Measurements from ENCODE around the gene UBE2J1. TPM values are rescaled to one million over a fixed set of nuclear protein-coding genes. Genes with fewer than 3 reads are reported as not detected.

The UBE2J1 gene
- total RNA-seq, 1 experiment from 2014 or later = 29.0 TPM

DNA sequence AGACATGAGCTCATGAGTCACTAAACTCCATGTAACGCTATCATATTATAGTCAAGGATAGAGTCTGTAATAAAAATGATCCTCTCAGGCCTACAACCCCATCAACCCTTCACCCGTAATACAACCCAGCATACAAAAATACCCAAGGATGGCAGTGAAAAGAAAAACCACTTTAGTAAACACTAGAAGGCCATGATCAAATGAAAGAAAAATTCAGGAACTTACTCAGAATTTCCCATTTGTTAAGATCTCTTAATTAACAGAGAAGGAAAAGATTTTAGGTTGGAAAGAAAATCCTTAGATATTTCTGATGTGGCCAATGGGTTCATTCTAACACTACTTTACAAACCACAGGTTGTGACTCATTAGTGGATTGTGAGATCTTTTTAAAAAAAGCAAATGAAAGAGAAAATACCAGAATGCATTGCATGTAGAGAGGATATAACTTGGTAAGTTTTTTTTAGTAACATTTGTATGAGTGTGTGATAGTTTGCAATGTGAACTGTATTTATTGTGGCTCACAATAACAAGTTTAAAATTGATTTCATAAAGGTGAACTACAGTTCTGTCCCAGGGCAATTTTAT is 8.0 kb upstream of the UBE2J1 start:
- Histone ChIP-seq H3F3A (ENCODE audit: insufficient read depth, low read depth) (no peaks in the 10 kb centered on the region), H3K79me2 (ENCODE audit: low read depth) (no peaks in the 10 kb centered on the region), H3K4me1 (replicated peaks; ENCODE audit: insufficient read depth) (no peaks in the 10 kb centered on the region), H3K4me3 (no peak overlapping the region), H2AFZ (no peak overlapping the region), H3K9me3 (ENCODE audit: insufficient read depth, low read depth) (no peaks in the 10 kb centered on the region), H4K20me1 (ENCODE audit: insufficient read depth) (no peaks in the 10 kb centered on the region), H3K27ac (no peak overlapping the region), H3K27me3 (ENCODE audit: insufficient read depth, low read depth) (no peaks in the 10 kb centered on the region), H3K9me2 (ENCODE audit: insufficient read depth) (no peaks in the 10 kb centered on the region), H3K36me3 (ENCODE audit: low read depth) (no peaks in the 10 kb centered on the region), H3K4me2 (no peak overlapping the region)
- ChIA-PET CTCF (no interaction called here), POLR2A (ENCODE audit: unreplicated experiment) (no interaction called here)
- intact Hi-C loops (cut with micrococcal nuclease; ENCODE audit: unreplicated experiment) = no loop called here
- TF ChIP-seq, protein P1, sequence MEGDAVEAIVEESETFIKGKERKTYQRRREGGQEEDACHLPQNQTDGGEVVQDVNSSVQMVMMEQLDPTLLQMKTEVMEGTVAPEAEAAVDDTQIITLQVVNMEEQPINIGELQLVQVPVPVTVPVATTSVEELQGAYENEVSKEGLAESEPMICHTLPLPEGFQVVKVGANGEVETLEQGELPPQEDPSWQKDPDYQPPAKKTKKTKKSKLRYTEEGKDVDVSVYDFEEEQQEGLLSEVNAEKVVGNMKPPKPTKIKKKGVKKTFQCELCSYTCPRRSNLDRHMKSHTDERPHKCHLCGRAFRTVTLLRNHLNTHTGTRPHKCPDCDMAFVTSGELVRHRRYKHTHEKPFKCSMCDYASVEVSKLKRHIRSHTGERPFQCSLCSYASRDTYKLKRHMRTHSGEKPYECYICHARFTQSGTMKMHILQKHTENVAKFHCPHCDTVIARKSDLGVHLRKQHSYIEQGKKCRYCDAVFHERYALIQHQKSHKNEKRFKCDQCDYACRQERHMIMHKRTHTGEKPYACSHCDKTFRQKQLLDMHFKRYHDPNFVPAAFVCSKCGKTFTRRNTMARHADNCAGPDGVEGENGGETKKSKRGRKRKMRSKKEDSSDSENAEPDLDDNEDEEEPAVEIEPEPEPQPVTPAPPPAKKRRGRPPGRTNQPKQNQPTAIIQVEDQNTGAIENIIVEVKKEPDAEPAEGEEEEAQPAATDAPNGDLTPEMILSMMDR (conservative IDR thresholded peaks at IDR 0.05) = no peak
- DNase-seq = no peak
- no TSS peak for BruUV-seq (replicated peaks)

DNA sequence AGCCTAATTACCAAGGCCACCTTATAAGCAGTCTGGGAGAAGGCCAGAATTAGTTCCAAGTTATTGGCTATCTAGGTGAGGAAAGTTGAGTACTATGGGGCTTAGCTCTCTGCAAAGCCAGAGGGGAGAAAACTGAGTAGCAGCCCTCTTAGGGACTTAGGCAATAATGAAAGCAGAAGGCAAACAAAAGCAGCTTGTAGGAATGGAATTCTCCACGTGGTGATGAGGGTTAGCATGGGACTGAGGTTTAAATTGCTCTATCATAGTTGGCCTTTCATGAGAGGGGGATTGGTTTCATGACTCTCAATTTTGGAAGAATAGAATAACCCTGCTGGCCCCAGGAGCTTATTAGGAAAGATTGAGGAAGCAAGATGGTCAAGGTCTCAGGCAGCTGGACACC is 7.0 kb upstream of the UBE2J1 start:
- DNase-seq = no peak
- H3K27ac ChIP-seq = no peak overlapping the region
- H4K20me1 ChIP-seq (ENCODE audit: insufficient read depth) = no peaks in the 10 kb centered on the region
- TF ChIP-seq, protein P1 (conservative IDR thresholded peaks at IDR 0.05) = no peak
- no peak for TF ChIP-seq EZH2 (IDR thresholded peaks at IDR 0.05; ENCODE audit: low read depth)
- BruUV-seq (replicated peaks) = no TSS peak
- ChIA-PET CTCF (interaction anchor here (0.6 to 0.7 kb wide), 2 partner anchors 79 to 91 kb away, joined by 3 read pairs; no protein-coding TSS in a partner anchor), POLR2A (ENCODE audit: unreplicated experiment) (no interaction called here)
- H3K79me2 ChIP-seq (ENCODE audit: low read depth) = no peaks in the 10 kb centered on the region
- H3F3A ChIP-seq (ENCODE audit: insufficient read depth, low read depth) = no peaks in the 10 kb centered on the region
- H3K9me3 ChIP-seq (ENCODE audit: insufficient read depth, low read depth) = no peaks in the 10 kb centered on the region
- H3K9me2 ChIP-seq (ENCODE audit: insufficient read depth) = no peaks in the 10 kb centered on the region
- intact Hi-C loops (cut with micrococcal nuclease; ENCODE audit: unreplicated experiment) = no loop called here
- H2AFZ ChIP-seq = no peak overlapping the region
- H3K4me3 ChIP-seq = no peak overlapping the region
- H3K27me3 ChIP-seq (ENCODE audit: insufficient read depth, low read depth) = no peaks in the 10 kb centered on the region
- no peaks in the 10 kb centered on the region for H3K36me3 ChIP-seq (ENCODE audit: low read depth)
- H3K4me1 ChIP-seq (replicated peaks; ENCODE audit: insufficient read depth) = no peaks in the 10 kb centered on the region
- H3K4me2 ChIP-seq = no peak overlapping the region

DNA sequence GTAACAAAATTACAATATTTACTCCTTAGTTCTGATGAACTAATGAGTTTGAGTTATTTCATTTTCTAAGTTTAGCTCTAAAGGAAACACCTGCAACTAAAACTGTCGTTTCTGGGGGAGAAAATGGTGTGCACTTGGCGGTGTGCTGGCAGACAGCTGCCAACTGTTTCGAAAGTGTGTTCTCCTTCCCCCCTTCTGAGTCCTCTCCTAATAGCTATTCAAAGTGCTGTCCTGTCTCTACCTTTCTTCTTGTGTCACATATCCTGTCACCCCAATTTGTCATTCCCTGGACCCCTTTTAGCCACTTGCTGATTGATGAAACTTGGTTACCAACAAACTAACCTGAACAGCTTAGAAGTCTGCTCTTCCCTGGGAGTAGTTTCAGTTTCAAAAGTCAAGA is 4.9 kb upstream of the UBE2J1 start:
- TF ChIP-seq, protein P1 (conservative IDR thresholded peaks at IDR 0.05) = no peak
- no peak for TF ChIP-seq EZH2 (IDR thresholded peaks at IDR 0.05; ENCODE audit: low read depth)
- DNase-seq = no peak
- Histone ChIP-seq H3K4me3 (no peak overlapping the region), H3K9me2 (ENCODE audit: insufficient read depth) (no peaks in the 10 kb centered on the region), H3K79me2 (ENCODE audit: low read depth) (no peaks in the 10 kb centered on the region), H3F3A (ENCODE audit: insufficient read depth, low read depth) (peaks cover 12% of the 10 kb centered on the region; the same call in 1 of the 2 replicates), H3K36me3 (ENCODE audit: low read depth) (no peaks in the 10 kb centered on the region), H3K4me2 (no peak overlapping the region), H3K27ac (no peak overlapping the region), H3K27me3 (ENCODE audit: insufficient read depth, low read depth) (no peaks in the 10 kb centered on the region), H4K20me1 (ENCODE audit: insufficient read depth) (no peaks in the 10 kb centered on the region), H3K4me1 (replicated peaks; ENCODE audit: insufficient read depth) (peaks cover 6% of the 10 kb centered on the region; the same call in 1 of the 2 replicates), H2AFZ (no peak overlapping the region), H3K9me3 (ENCODE audit: insufficient read depth, low read depth) (no peaks in the 10 kb centered on the region)
- intact Hi-C loops (cut with micrococcal nuclease; ENCODE audit: unreplicated experiment) = no loop called here
- ChIA-PET CTCF (interaction anchor here (0.5 to 0.6 kb wide), 2 partner anchors 151 to 280 kb away, joined by 3 to 5 read pairs; no protein-coding TSS in a partner anchor), POLR2A (ENCODE audit: unreplicated experiment) (interaction anchor here (0.9 kb wide), 1 partner anchor 60 kb away, joined by 27 read pairs; no protein-coding TSS in a partner anchor)
- no TSS peak for BruUV-seq (replicated peaks)

Data from PC-9 (cell line).